OCI-LY1 (cell line): ENCODE data around the gene FBXO34.

Experiments used
- H2AFZ ChIP-seq: fragments of 200-600 bp; sonication (generic), shearing (Covaris generic); 2 replicates; pipeline ENCODE4 v1.6.0; 2014; ENCODE audit warnings: antibody characterized with exemption, mild to moderate bottlenecking, low read length
- H3F3A ChIP-seq: fragments of 200-600 bp; sonication (generic), shearing (Covaris generic); 2 replicates; pipeline ENCODE4 v1.6.0; 2014; ENCODE audit warnings: mild to moderate bottlenecking, antibody characterized with exemption, low read length, moderate library complexity; ENCODE audit not compliant: insufficient read depth
- H3K27ac ChIP-seq: fragments of 200-600 bp; sonication (generic); 2 replicates; pipeline ENCODE4 v1.5.1; 2014; ENCODE audit warnings: low read length, mixed run types, mild to moderate bottlenecking, low read depth; ENCODE audit not compliant: poor library complexity, severe bottlenecking
- H3K27me3 ChIP-seq: fragments of 200-600 bp; sonication (generic); 2 replicates; pipeline ENCODE4 v1.6.0; 2014; ENCODE audit warnings: antibody characterized with exemption, mild to moderate bottlenecking, low read length, moderate library complexity; ENCODE audit not compliant: insufficient read depth
- H3K36me3 ChIP-seq: fragments of 200-600 bp; sonication (generic); 2 replicates; pipeline ENCODE4 v1.6.1; 2014; ENCODE audit warnings: mild to moderate bottlenecking, antibody characterized with exemption, low read length, moderate library complexity, mixed read lengths; ENCODE audit not compliant: insufficient read depth
- H3K4me1 ChIP-seq: fragments of 200-600 bp; sonication (generic); 2 replicates; pipeline ENCODE4 v1.5.1; 2014; ENCODE audit warnings: mild to moderate bottlenecking, low read length, moderate library complexity; ENCODE audit not compliant: insufficient read depth, severe bottlenecking
- H3K4me2 ChIP-seq: fragments of 200-600 bp; sonication (generic), shearing (Covaris generic); 2 replicates; pipeline ENCODE4 v1.6.1; 2014; ENCODE audit warnings: low read length
- H3K4me3 ChIP-seq: fragments of 200-600 bp; sonication (generic); 2 replicates; pipeline ENCODE4 v1.5.1; 2014; ENCODE audit warnings: low read length, low read depth, mild to moderate bottlenecking, mixed read lengths; ENCODE audit not compliant: poor library complexity, severe bottlenecking
- H3K79me2 ChIP-seq: fragments of 200-600 bp; shearing (Covaris generic); 2 replicates; pipeline ENCODE4 v1.6.1; 2016; ENCODE audit warnings: mixed run types, low read length, mixed read lengths; ENCODE audit not compliant: insufficient read depth
- H3K9ac ChIP-seq: fragments of 200-600 bp; sonication (generic), shearing (Covaris generic); 2 replicates; pipeline ENCODE4 v1.6.1; 2014; ENCODE audit warnings: mild to moderate bottlenecking, low read length, mixed read lengths
- H3K9me2 ChIP-seq: fragments of 200-600 bp; sonication (generic), shearing (Covaris generic); 2 replicates; pipeline ENCODE4 v1.6.1; 2014; ENCODE audit warnings: low read depth, mild to moderate bottlenecking, low read length, mixed read lengths
- H3K9me3 ChIP-seq: fragments of 200-600 bp; shearing (Covaris generic); 2 replicates; pipeline ENCODE4 v1.6.1; 2014; ENCODE audit warnings: low read length, mixed read lengths
- H4K20me1 ChIP-seq: fragments of 200-600 bp; sonication (generic), shearing (Covaris generic); 2 replicates; pipeline ENCODE4 v1.6.0; 2016; ENCODE audit warnings: mild to moderate bottlenecking, low read length; ENCODE audit not compliant: insufficient read depth
- EZH2 ChIP-seq: fragments of 200-600 bp; sonication (generic), shearing (Covaris generic); IDR thresholded peaks from 2 replicates; pipeline ENCODE4 v1.8.0; 2017; ENCODE audit warnings: borderline replicate concordance, mixed run types, mild to moderate bottlenecking, antibody characterized with exemption, low read length, moderate library complexity, mixed read lengths
- TF ChIP-seq, protein P1 (sequence below): fragments of 200-600 bp; sonication (generic), shearing (Covaris generic); IDR thresholded peaks from 2 replicates; pipeline ENCODE4 v1.5.1; 2017; ENCODE audit warnings: mild to moderate bottlenecking, antibody characterized with exemption, low read length, moderate library complexity, mixed read lengths

FBXO34 gene

DNA sequence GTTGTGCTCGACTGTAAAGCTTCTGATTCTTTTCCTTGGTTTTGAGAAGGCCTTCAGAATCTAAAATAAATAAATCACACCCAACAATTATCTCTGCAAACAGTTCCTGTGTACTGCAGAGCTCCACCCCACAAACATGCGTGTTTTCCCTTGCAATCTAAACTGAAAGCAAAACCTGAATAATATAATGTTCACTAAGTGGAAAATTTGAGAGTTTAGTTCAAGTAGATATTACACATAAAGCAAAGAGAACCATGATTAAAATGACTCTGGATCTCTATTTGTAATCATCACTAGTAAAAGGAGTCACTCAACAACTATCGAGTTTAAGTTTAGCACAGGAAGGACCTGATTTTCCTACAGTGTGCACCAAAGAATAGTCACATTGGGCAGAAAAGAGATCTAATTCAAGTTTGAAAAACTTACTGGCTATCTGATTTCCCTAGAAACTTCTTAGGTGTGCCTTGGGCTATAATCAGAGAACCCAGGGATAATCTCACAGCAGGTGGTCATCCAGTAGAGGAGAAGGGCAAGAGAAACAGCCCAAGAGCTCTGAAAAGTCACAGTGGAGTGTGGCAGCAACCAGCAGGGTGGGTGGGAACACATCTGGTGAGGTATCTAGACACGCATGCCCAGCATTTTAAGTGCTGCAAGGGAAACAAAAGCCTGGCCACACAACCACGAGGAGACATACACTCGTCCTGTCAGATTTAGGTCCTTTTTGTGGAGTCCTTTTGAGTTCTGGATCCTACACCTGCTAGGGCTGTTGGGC, 115.0 kb downstream of the FBXO34 start:
- Histone ChIP-seq H3K27ac (no peak overlapping the region), H3K79me2 (no peaks in the 10 kb centered on the region), H3K9ac (no peak overlapping the region), H3K36me3 (peaks cover 31% of the 10 kb centered on the region; the same call in 1 of the 2 replicates), H3K4me3 (no peak overlapping the region), H2AFZ (no peak overlapping the region), H3K27me3 (no peaks in the 10 kb centered on the region), H3K4me1 (no peaks in the 10 kb centered on the region), H3F3A (no peaks in the 10 kb centered on the region), H4K20me1 (no peaks in the 10 kb centered on the region), H3K9me3 (no peaks in the 10 kb centered on the region), H3K9me2 (no peaks in the 10 kb centered on the region), H3K4me2 (no peak overlapping the region)
- TF ChIP-seq EZH2: no peak
- TF ChIP-seq, protein P1, sequence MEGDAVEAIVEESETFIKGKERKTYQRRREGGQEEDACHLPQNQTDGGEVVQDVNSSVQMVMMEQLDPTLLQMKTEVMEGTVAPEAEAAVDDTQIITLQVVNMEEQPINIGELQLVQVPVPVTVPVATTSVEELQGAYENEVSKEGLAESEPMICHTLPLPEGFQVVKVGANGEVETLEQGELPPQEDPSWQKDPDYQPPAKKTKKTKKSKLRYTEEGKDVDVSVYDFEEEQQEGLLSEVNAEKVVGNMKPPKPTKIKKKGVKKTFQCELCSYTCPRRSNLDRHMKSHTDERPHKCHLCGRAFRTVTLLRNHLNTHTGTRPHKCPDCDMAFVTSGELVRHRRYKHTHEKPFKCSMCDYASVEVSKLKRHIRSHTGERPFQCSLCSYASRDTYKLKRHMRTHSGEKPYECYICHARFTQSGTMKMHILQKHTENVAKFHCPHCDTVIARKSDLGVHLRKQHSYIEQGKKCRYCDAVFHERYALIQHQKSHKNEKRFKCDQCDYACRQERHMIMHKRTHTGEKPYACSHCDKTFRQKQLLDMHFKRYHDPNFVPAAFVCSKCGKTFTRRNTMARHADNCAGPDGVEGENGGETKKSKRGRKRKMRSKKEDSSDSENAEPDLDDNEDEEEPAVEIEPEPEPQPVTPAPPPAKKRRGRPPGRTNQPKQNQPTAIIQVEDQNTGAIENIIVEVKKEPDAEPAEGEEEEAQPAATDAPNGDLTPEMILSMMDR: no peak

DNA sequence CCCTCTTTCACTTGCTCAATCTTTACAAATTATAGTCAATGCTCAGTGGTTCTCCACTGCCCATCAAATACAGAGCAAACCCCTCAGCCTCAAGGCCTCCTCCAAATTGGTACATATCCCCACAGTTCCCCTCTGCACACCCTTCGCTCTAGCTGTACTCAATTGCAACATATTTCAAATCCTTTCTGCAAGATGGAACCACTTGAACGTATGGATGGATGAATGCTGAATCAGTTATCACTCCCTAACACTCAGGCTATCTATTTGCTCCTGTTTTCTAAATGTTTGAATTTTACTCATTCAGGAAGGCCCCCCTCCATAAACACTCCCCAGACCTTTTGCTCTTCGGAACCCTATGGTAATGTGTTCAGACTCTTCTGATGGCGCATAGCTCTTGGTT, 115.9 kb downstream of the FBXO34 start:
- no peak overlapping the region for H3K9ac ChIP-seq
- no peaks in the 10 kb centered on the region for H3K27me3 ChIP-seq
- no peak overlapping the region for H2AFZ ChIP-seq
- no peaks in the 10 kb centered on the region for H4K20me1 ChIP-seq
- H3K27ac ChIP-seq: no peak overlapping the region
- H3K4me2 ChIP-seq: no peak overlapping the region
- no peak overlapping the region for H3K4me3 ChIP-seq
- peaks cover 23% of the 10 kb centered on the region; the same call in 1 of the 2 replicates for H3K36me3 ChIP-seq
- H3K79me2 ChIP-seq: no peaks in the 10 kb centered on the region
- no peaks in the 10 kb centered on the region for H3K4me1 ChIP-seq
- no peaks in the 10 kb centered on the region for H3F3A ChIP-seq
- no peak for TF ChIP-seq EZH2
- TF ChIP-seq, protein P1: no peak
- H3K9me3 ChIP-seq: no peaks in the 10 kb centered on the region
- no peaks in the 10 kb centered on the region for H3K9me2 ChIP-seq

DNA sequence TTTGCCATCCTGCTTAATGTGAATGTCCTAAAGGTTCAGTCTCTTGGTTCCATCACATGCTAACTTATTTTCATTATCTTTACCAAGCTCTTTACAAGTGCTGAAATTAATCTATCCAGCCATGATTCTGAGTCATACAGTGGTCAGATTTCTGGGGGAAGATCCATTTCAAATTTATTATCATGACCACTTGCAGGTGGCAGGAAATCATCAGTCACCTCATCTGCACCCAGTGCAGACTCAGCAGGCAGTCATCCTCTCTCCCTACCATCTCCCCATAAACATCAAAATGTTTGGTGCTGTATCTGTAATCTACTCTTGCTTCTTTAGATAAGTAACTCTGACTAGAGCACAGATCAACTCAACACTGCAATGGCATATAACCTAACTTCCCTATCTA, 116.9 kb downstream of the FBXO34 start:
- H3K9me3 ChIP-seq: no peaks in the 10 kb centered on the region
- no peaks in the 10 kb centered on the region for H3K27me3 ChIP-seq
- no peaks in the 10 kb centered on the region for H3K4me1 ChIP-seq
- H3K9ac ChIP-seq: no peak overlapping the region
- H3K79me2 ChIP-seq: no peaks in the 10 kb centered on the region
- H3K4me2 ChIP-seq: no peak overlapping the region
- no peaks in the 10 kb centered on the region for H3F3A ChIP-seq
- no peaks in the 10 kb centered on the region for H3K9me2 ChIP-seq
- TF ChIP-seq EZH2: no peak
- H4K20me1 ChIP-seq: no peaks in the 10 kb centered on the region
- no peak overlapping the region for H2AFZ ChIP-seq
- no peak overlapping the region for H3K4me3 ChIP-seq
- H3K27ac ChIP-seq: no peak overlapping the region
- H3K36me3 ChIP-seq: peaks cover 23% of the 10 kb centered on the region; the same call in 1 of the 2 replicates

DNA sequence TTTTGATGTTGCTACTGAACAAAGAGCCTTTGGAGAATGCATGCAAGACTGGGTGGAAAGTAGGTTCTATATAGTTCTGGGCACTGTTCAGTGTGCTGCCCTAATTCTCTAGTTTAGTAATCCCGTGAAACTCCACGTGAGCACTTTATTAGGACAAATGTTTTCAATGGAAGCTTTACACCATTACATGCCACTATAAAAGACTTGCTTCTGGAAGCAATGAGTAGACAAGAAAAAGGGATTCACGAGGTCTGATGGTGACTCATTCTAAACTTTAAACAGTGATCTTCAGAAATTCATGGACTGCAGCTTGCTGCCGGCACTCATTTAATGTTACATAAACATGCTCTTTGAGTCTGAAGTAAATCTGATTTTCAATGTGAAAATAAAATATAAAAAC, 118.1 kb downstream of the FBXO34 start:
- H3K27me3 ChIP-seq: no peaks in the 10 kb centered on the region
- H2AFZ ChIP-seq: no peak overlapping the region
- no peaks in the 10 kb centered on the region for H3K9me3 ChIP-seq
- H3F3A ChIP-seq: no peaks in the 10 kb centered on the region
- no peak overlapping the region for H3K9ac ChIP-seq
- no peak overlapping the region for H3K4me2 ChIP-seq
- no peaks in the 10 kb centered on the region for H4K20me1 ChIP-seq
- no peaks in the 10 kb centered on the region for H3K79me2 ChIP-seq
- no peak overlapping the region for H3K27ac ChIP-seq
- no peak overlapping the region for H3K4me3 ChIP-seq
- peaks cover 23% of the 10 kb centered on the region; the same call in 1 of the 2 replicates for H3K36me3 ChIP-seq
- no peaks in the 10 kb centered on the region for H3K9me2 ChIP-seq
- no peak for TF ChIP-seq EZH2
- TF ChIP-seq, protein P1: no peak
- H3K4me1 ChIP-seq: no peaks in the 10 kb centered on the region
